B cell (primary cell): Measurements from ENCODE around the gene LSM5. TPM values are rescaled to one million over a fixed set of nuclear protein-coding genes. Genes with fewer than 3 reads are reported as not detected.

Source experiments
- ATAC-seq: fragments of 200-7000 bp; cut with Tn5 transposase; one replicate; pipeline ENCODE4 v1.10.0; 2021; ENCODE audit warnings: low read depth, mild to moderate bottlenecking, moderate number of reproducible peaks, moderate library complexity
- CTCF ChIA-PET: fragments of 350-600 bp; sonication (Branson Sonifier 250); formaldehyde crosslinking; loops from one replicate; lab custom pipeline; 2021; ENCODE audit warnings: antibody characterized with exemption, inconsistent platforms; lab: Charles Lee
- POLR2A ChIA-PET: fragments of 350-600 bp; sonication (Branson Sonifier 250); formaldehyde crosslinking; loops from one replicate; lab custom pipeline; 2021; ENCODE audit warnings: antibody characterized with exemption; lab: Charles Lee
- DNase-seq: peaks from one replicate; pipeline ENCODE4 v3.0.0; 2013
- H2AFZ ChIP-seq: 2 replicates; pipeline ENCODE4 v1.6.1; 2012; ENCODE audit warnings: mild to moderate bottlenecking, low read depth, low read length; ENCODE audit not compliant: insufficient read depth, poor library complexity, severe bottlenecking
- H3K27ac ChIP-seq, 2 donors: 1 replicate in 1 of 2; 2 replicates in 1 of 2; pipeline ENCODE4 v1.5.1; 2012 to 2013; ENCODE audit warnings: low read length in 2 of 2, mild to moderate bottlenecking in 2 of 2, moderate library complexity in 1 of 2
- H3K27me3 ChIP-seq, 4 experiments: fragments of 200-600 bp in 1 of 4; sonication (generic) in 1 of 4; replicated peaks in 1 of 4; 1 replicate in 2 of 4; 2 replicates in 2 of 4; pipeline versions ENCODE4 v1.6.1 to v1.7.0; 2013 to 2016; ENCODE audit warnings: low read length in 3 of 4, mild to moderate bottlenecking in 2 of 4, mixed read lengths in 1 of 4, moderate library complexity in 1 of 4; ENCODE audit not compliant: insufficient read depth in 4 of 4, control insufficient read depth in 3 of 4; ENCODE audit errors: control extremely low read depth in 1 of 4
- H3K36me3 ChIP-seq, 2 experiments: replicated peaks in 1 of 2; 1 replicate in 1 of 2; 2 replicates in 1 of 2; pipeline versions ENCODE4 v1.6.1 to v1.7.1; 2013; ENCODE audit warnings: low read length in 1 of 2; ENCODE audit not compliant: insufficient read depth in 2 of 2, control insufficient read depth in 1 of 2; ENCODE audit errors: control extremely low read depth in 1 of 2, extremely low read depth in 1 of 2
- H3K4me1 ChIP-seq, 2 donors: fragments of 200-600 bp in 1 of 2; sonication (generic) in 1 of 2; 1 replicate in 1 of 2; 2 replicates in 1 of 2; pipeline versions ENCODE4 v1.5.1 to v1.6.1; 2013 to 2017; ENCODE audit warnings: low read length in 2 of 2; ENCODE audit not compliant: control insufficient read depth in 2 of 2, insufficient read depth in 2 of 2
- H3K4me2 ChIP-seq: replicated peaks from 2 replicates; pipeline ENCODE3; 2012; ENCODE audit warnings: mild to moderate bottlenecking, low read depth, low read length; ENCODE audit not compliant: poor library complexity, severe bottlenecking
- H3K4me3 ChIP-seq, 5 experiments: fragments of 200-600 bp in 1 of 5; sonication (generic) in 1 of 5; 1 replicate in 3 of 5; 2 replicates in 2 of 5; pipeline versions ENCODE4 v1.5.1 to v1.7.0; 2011 to 2016; ENCODE audit warnings: low read length in 4 of 5, mild to moderate bottlenecking in 4 of 5, low read depth in 2 of 5, control low read depth in 1 of 5, moderate library complexity in 1 of 5; ENCODE audit not compliant: insufficient read depth in 1 of 5; ENCODE audit errors: control extremely low read depth in 1 of 5, extremely low read depth in 1 of 5
- H3K79me2 ChIP-seq: fragments of 200-600 bp; sonication (generic); one replicate; pipeline ENCODE4 v1.6.0; 2016; ENCODE audit warnings: low read length; ENCODE audit not compliant: control insufficient read depth, insufficient read depth
- H3K9ac ChIP-seq: fragments of 200-600 bp; sonication (generic); 2 replicates; pipeline ENCODE4 v1.6.1; 2017; ENCODE audit warnings: mild to moderate bottlenecking, low read length, moderate library complexity
- H3K9me3 ChIP-seq, 3 donors: one replicate each; pipeline versions ENCODE4 v1.6.1 to v1.7.1; 2013; ENCODE audit warnings: low read length in 2 of 3; ENCODE audit not compliant: control insufficient read depth in 2 of 3, insufficient read depth in 1 of 3; ENCODE audit errors: control extremely low read depth in 1 of 3
- H4K20me1 ChIP-seq: 2 replicates; pipeline ENCODE4 v1.6.0; 2012; ENCODE audit warnings: mild to moderate bottlenecking, low read length; ENCODE audit not compliant: insufficient read depth, control insufficient read depth, poor library complexity, severe bottlenecking
- H3K27ac Mint-ChIP-seq: one replicate; pipeline ENCODE4 v1.8.0; 2021; ENCODE audit warnings: mixed read lengths
- H3K27me3 Mint-ChIP-seq: one replicate; pipeline ENCODE4 v1.8.0; 2021; ENCODE audit warnings: mixed read lengths
- H3K4me1 Mint-ChIP-seq: one replicate; pipeline ENCODE4 v1.8.0; 2021; ENCODE audit warnings: mixed read lengths
- H3K4me3 Mint-ChIP-seq: one replicate; pipeline ENCODE4 v1.8.0; 2021; ENCODE audit warnings: mixed read lengths
- H3K9me3 Mint-ChIP-seq: one replicate; pipeline ENCODE4 v1.8.0; 2022; ENCODE audit warnings: mixed read lengths; ENCODE audit not compliant: insufficient read depth
- EZH2 ChIP-seq: IDR thresholded peaks from 2 replicates; pipeline ENCODE4 v1.6.1; 2012; ENCODE audit warnings: borderline replicate concordance, low read depth, mild to moderate bottlenecking, moderate library complexity, low read length; ENCODE audit not compliant: insufficient read depth, poor library complexity, severe bottlenecking
- WGBS: methylation state at CpG from one replicate; pipeline ENCODE4 v1.1.5; 2013; ENCODE audit warnings: missing lambda C conversion rate; ENCODE audit not compliant: insufficient coverage; 5-methylcytosine and 5-hydroxymethylcytosine counted together
- intact Hi-C: fragments of 100-400 bp; cut with micrococcal nuclease; formaldehyde crosslinking; loops from one replicate; pipeline ENCODE4 v1.10.0; 2022
- polyA plus RNA-seq: library from polyadenylated mRNA; depleted of rRNA; stranded (reverse); fragments of >200 nt; gene quantifications from 2 replicates; pipeline ENCODE4 v1.2.3, GENCODE V29; 2012
- total RNA-seq, 2 donors: library from RNA; stranded (reverse); fragments of 120-200 nt in 1 of 2; gene quantifications; 1 replicate in 1 of 2; 2 replicates in 1 of 2; pipeline versions ENCODE4 v1.2.3 to v1.2.4, GENCODE V29; 2013 to 2022
- TF ChIP-seq, protein P1 (sequence below): fragments of 200-600 bp; IDR thresholded peaks from one replicate; pipeline ENCODE4 v1.8.0; 2022; ENCODE audit warnings: antibody characterized with exemption, mild to moderate bottlenecking

Gene LSM5
- total and polyA plus RNA-seq, 2 donors (not counting 1 experiment from before 2014, with no cell fraction given): 11.8 to 34.7 TPM

- intact Hi-C loops: no loop called here
- Histone ChIP-seq H3K9ac (no peak overlapping the region), H2AFZ (no peak overlapping the region), H3K4me2 (no peak overlapping the region), H3K4me1 (no peaks in the 10 kb centered on the region), H3K36me3 (no peaks in the 10 kb centered on the region), H4K20me1 (no peaks in the 10 kb centered on the region), H3K79me2 (no peaks in the 10 kb centered on the region), H3K27ac (no peak overlapping the region), H3K27me3 (peaks cover 0 to 4% (median 0%) of the 10 kb centered on the region in 4 experiments), H3K4me3 (no peak overlapping the region), H3K9me3 (no peaks in the 10 kb centered on the region)
- no peak for ATAC-seq
- Mint-ChIP-seq H3K27me3 (peaks cover 4% of the 10 kb centered on the region), H3K4me1 (peaks cover 1% of the 10 kb centered on the region), H3K4me3 (no peak overlapping the region), H3K9me3 (no peaks in the 10 kb centered on the region), H3K27ac (no peak overlapping the region)
- TF ChIP-seq, protein P1, sequence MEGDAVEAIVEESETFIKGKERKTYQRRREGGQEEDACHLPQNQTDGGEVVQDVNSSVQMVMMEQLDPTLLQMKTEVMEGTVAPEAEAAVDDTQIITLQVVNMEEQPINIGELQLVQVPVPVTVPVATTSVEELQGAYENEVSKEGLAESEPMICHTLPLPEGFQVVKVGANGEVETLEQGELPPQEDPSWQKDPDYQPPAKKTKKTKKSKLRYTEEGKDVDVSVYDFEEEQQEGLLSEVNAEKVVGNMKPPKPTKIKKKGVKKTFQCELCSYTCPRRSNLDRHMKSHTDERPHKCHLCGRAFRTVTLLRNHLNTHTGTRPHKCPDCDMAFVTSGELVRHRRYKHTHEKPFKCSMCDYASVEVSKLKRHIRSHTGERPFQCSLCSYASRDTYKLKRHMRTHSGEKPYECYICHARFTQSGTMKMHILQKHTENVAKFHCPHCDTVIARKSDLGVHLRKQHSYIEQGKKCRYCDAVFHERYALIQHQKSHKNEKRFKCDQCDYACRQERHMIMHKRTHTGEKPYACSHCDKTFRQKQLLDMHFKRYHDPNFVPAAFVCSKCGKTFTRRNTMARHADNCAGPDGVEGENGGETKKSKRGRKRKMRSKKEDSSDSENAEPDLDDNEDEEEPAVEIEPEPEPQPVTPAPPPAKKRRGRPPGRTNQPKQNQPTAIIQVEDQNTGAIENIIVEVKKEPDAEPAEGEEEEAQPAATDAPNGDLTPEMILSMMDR: no peak
- no peak for TF ChIP-seq EZH2
- POLR2A ChIA-PET: no interaction called here
- no CpG with 5 or more reads among the region's 1 CpG for WGBS
- CTCF ChIA-PET: no interaction called here
- DNase-seq: no peak
Observed at GRCh38 chr7:32477649-32477980, 12.6 kb downstream of the LSM5 start.

DNA sequence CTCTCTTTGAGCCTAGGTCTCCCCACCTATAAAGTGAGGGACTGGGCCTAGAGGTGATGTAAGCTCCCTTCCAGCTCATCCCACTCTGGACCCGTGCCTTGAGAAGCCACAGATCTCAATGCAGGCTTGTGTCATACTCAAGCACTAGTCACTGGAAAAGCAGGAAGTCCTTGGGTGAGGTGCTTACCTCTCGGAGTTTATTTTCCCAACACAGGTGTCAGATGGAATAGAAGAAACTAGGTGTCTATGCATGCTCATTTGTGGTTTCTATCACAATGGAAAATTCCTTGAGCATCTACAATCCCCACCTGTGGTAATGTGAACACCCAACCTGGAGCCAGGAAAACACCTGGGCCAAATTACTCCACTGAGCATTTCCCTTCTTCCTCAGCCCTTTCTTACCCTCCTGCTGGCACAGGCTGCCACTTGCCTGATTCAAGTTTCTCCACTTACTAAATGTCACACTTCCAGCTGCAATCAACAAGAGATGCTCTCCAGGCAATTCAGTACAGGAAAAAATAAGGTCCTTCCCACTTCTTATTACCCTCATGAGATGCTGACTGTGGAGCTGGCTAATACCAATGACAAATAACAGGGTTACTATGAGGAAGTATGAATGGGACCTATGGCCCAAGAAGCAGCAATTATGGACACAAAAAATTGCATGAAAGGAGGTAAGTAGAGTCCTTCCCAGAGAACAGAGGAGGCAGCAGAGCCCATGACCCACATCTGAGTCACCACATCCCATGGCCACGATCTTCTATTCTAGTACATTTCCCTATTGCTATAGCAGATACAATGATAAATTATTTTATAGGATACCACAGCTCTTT lies 13.1 kb downstream of the LSM5 start:
- H3K9me3 ChIP-seq: no peaks in the 10 kb centered on the region
- no peak overlapping the region for H3K4me2 ChIP-seq
- peaks cover 3% of the 10 kb centered on the region for H3K4me1 Mint-ChIP-seq
- H3K27me3 Mint-ChIP-seq: peaks cover 5% of the 10 kb centered on the region
- H3K9ac ChIP-seq: no peak overlapping the region
- no peak overlapping the region for H3K4me3 Mint-ChIP-seq
- H3K27ac Mint-ChIP-seq: no peak overlapping the region
- H3K36me3 ChIP-seq: no peaks in the 10 kb centered on the region
- H3K27ac ChIP-seq: no peak overlapping the region
- H3K4me1 ChIP-seq: no peaks in the 10 kb centered on the region
- no peaks in the 10 kb centered on the region for H3K9me3 Mint-ChIP-seq
- ATAC-seq: no peak
- no peak overlapping the region for H3K4me3 ChIP-seq
- POLR2A ChIA-PET: no interaction called here
- CTCF ChIA-PET: no interaction called here
- no peaks in the 10 kb centered on the region for H3K79me2 ChIP-seq
- no peak for DNase-seq
- intact Hi-C loops: no loop called here
- H4K20me1 ChIP-seq: no peaks in the 10 kb centered on the region
- H2AFZ ChIP-seq: no peak overlapping the region
- WGBS: 86% methylated on average over 1 of the region's 3 CpGs
- H3K27me3 ChIP-seq: peaks cover 0 to 4% (median 0%) of the 10 kb centered on the region in 4 experiments
- TF ChIP-seq, protein P1: no peak
